ENCODE measurements around the gene AANAT.

The AANAT gene

DNA sequence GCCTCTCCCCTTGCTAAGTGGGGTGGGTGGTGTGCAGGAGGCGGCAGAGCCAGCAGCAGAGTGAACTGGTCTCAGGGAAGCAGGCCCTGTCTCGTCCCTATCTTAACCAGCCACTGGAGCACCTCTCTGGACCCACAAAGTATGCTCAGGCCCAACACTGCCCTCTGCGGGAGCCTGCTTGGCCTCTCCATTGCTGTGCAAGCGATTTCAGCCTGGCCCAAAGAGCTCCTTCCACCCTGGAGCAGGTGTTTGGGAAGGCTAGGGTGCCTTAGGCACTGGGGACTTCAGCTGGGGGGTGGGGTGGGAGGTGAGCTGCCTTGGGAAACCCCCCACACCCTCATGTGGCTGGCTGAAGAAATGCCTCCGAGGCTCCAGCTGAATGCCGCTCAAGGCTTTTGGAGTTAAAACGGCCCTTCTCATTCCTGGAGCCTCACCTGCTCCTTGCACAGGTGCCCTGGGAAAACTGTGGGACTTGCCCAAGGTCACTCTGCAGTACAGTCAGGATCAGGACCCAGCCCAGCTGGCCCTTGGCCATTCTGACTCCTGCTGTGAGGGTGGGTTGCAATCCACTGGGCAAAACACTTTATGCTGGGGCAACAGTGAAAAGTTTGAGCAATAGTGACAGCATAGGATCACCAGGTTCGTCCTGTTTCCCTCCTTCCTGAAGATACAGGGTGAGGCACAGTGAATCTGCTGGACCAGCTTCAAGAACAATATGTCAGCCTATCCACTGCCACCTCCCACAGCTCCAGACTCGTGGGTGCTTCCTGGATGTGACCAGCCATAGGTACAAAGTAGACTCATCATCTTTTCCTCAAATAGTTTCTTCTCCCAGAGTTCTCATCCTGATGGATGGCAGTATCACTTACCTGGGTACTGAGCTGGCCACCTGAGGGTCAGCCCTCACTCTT is 8.6 kb upstream of the AANAT start:
- peak; percentile 73 for DNase-seq (ENCODE audit: low read depth)
- TF ChIP-seq, protein P1, sequence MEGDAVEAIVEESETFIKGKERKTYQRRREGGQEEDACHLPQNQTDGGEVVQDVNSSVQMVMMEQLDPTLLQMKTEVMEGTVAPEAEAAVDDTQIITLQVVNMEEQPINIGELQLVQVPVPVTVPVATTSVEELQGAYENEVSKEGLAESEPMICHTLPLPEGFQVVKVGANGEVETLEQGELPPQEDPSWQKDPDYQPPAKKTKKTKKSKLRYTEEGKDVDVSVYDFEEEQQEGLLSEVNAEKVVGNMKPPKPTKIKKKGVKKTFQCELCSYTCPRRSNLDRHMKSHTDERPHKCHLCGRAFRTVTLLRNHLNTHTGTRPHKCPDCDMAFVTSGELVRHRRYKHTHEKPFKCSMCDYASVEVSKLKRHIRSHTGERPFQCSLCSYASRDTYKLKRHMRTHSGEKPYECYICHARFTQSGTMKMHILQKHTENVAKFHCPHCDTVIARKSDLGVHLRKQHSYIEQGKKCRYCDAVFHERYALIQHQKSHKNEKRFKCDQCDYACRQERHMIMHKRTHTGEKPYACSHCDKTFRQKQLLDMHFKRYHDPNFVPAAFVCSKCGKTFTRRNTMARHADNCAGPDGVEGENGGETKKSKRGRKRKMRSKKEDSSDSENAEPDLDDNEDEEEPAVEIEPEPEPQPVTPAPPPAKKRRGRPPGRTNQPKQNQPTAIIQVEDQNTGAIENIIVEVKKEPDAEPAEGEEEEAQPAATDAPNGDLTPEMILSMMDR (IDR thresholded peaks at IDR 0.05; ENCODE audit: low read length, missing control alignments): peak; percentile 77
- no peak overlapping the region for H3K4me3 ChIP-seq (replicated peaks; ENCODE audit: low read depth, low read length)

DNA sequence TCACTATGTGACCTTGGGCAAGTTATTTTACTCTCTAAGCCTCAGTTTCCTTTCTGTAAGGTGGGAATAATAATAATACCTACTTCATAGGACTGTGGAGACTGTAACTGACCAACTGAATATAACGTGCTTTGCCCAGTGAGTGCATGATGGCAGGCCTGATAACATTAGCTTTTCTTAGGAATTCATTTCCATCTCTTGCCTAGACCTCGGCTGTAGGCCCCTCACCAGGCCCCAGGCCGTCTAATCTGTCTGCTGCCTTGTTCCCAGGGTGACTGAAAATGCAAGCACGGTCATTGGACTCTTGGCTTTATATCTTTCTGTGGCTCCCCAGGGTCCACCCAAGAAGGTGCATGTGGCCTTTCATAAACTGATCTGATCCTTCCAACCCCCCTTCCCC is 7.7 kb upstream of the AANAT start:
- DNase-seq (ENCODE audit: low read depth): no peak
- TF ChIP-seq, protein P1 (IDR thresholded peaks at IDR 0.05; ENCODE audit: low read length, missing control alignments): no peak
- no peak overlapping the region for H3K4me3 ChIP-seq (replicated peaks; ENCODE audit: low read depth, low read length)

DNA sequence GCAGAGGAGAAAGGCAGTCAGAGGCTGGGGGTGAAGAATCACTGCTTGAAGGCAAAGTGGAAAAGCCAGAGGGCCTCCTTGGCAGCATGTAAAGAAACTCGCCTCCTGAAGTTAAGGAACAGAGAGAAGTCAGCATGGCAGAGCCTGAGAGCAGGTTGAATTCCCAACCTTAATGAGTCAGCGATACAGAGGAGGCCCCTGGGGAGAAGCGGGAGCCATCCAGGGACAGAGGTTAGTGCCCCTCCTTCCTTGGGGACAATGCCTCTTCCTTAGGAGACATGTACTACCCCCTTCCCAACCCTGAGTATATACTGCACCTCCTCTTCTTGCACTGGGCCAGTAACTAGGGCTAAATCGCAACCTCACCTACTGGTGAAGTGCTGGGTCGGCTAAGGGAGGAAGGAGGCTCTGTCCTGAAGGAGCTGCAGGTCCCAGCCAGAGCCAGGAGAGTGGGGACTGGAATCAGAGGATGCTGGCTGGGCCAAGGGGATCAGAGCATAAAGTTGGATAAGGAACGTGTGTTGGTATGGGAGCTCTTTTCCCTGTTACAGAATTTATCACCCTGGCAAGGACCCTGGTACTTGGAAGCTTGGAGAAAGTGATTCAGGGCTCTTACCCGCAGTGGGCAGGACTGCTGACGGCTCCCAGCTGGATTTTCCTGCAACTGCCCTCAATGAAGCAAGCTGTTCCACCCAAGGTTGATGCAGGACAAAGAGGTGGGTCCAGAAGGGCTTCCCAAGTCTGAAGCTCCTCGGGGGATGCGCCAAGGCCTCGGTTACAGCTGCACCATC is 5.4 kb upstream of the AANAT start:
- TF ChIP-seq, protein P1 (IDR thresholded peaks at IDR 0.05; ENCODE audit: low read length, missing control alignments): no peak
- H3K4me3 ChIP-seq (replicated peaks; ENCODE audit: low read depth, low read length): no peak overlapping the region
- DNase-seq (ENCODE audit: low read depth): peak; percentile 47

DNA sequence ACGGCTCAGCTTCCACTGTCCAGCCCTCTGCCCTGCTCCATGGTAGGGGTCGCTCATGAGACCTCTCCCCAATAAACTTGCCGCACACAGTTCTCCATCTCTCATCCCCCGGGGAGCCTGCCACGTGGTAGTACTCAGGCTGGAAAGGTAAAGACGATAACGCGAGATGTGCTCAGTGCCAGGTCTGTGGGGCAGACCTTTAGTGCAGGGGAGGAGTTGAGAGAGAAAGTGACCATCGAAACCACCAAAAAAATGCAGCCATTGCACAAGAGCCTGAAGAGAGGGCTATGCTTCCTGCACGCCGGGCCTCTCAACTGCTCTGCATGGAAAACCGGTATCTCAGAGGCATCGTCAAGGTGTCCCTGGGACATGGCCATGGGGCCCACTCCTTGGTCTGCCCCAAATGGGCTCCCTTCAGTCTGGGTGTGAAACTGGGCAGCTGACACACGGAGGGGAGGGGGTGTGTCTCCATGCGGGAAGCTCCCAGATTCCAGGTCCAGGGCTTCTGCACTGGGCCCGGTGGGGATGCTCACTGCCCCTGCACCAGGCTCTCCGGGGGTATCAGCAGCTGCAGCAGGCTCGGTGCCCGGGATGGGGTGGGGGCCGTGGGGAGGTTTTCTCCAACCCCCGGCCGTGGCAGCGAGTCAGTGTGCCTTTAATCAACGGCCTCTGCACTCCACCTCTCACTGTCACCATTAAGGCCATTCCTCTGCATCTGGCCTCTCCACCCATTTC is 4.7 kb upstream of the AANAT start:
- H3K4me3 ChIP-seq (replicated peaks; ENCODE audit: low read depth, low read length): no peak overlapping the region
- TF ChIP-seq, protein P1 (IDR thresholded peaks at IDR 0.05; ENCODE audit: low read length, missing control alignments): no peak
- no peak for DNase-seq (ENCODE audit: low read depth)

DNA sequence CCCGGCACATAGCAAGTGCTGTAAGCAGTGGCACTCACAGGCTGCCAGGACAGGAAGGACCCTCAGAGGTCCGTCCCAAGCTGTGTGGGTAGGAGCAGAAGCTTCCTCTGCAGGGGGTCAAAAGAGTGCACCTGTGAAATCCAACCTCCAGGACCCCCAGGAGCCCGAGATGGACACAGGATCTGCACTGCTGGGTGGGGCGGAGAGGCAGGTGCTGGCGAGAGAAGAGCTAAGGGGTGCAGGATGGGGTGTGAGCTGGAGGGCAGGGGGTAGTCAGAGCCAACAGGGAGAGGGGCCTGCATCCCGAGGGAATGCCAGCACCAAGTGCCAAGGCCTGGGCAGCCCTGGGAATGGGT is 650 bp upstream of the AANAT start:
- DNase-seq (ENCODE audit: low read depth): no peak
- TF ChIP-seq, protein P1 (IDR thresholded peaks at IDR 0.05; ENCODE audit: low read length, missing control alignments): no peak
- no peak overlapping the region for H3K4me3 ChIP-seq (replicated peaks; ENCODE audit: low read depth, low read length)

DNA sequence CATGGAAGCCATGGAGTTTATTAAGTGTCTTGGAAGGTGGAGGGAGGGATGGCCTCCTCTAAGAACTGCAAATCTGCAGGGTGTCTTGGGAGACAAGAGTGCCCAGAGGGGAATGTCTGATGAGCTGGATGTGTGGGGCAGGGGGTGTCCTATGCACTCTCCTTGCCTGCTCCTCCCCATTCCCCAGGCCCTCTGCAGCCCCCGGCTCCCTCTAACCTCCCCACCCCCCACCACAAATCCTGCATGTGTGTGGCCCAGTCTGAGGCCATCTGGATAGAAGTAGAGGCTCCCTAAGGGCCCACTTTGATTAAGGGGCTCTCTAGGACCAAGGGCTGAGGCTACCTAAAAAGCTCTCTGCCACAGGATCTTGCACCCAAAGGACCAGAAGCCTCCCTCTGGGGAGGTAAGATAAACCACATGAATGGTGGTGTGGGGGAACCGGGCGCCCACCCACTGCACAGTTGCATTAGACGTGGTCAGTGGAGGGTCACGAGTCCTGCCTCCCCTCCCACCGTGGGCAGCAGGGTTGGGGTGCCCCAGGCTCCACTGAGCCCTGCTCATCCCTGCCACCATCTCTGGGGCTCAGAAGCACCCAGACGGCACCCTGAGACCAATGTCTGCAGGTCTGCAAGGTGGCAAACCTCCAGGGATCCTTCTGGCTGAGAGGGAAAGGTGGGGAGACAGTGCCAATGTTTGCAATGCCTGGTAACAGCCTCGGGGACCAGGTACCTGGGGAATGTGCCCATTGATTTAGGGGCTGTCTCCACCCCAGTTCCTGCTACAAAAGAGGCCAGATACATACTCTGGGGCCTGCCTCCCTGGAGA is 618 bp downstream of the AANAT start:
- TF ChIP-seq, protein P1 (IDR thresholded peaks at IDR 0.05; ENCODE audit: low read length, missing control alignments): no peak
- H3K4me3 ChIP-seq (replicated peaks; ENCODE audit: low read depth, low read length): no peak overlapping the region
- DNase-seq (ENCODE audit: low read depth): no peak

Data from fibroblast of pulmonary artery (primary cell).